Measurements from ENCODE around the gene KRTAP22-1. TPM values are rescaled to one million over a fixed set of nuclear protein-coding genes. Genes with fewer than 3 reads are reported as not detected.

Gene KRTAP22-1
- total and polyA plus RNA-seq, 2 of the 4 experiments (the other 2 are of a cell fraction), result not detected

- TF ChIP-seq FOS (IDR thresholded peaks at IDR 0.05; ENCODE audit: low read depth, low read length) (no peak), MXI1 (IDR thresholded peaks at IDR 0.05; ENCODE audit: borderline replicate concordance, low read depth, low read length) (no peak), RCOR1 (IDR thresholded peaks at IDR 0.05; ENCODE audit: insufficient replicate concordance, low read length) (no peak), CEBPB (IDR thresholded peaks at IDR 0.05; ENCODE audit: low read depth, low read length) (no peak)
- Histone ChIP-seq H3K9me1 (ENCODE audit: insufficient read depth, low read length) (no peaks in the 10 kb centered on the region), H4K5ac (ENCODE audit: low read depth, low read length) (no peak within 1 kb of the TSS), H3K4ac (ENCODE audit: low read depth, low read length) (no peak within 1 kb of the TSS), H4K8ac (ENCODE audit: low read depth in 2 of 2, low read length in 2 of 2) (no peak within 1 kb of the TSS), H3K4me3 (ENCODE audit: insufficient read depth, low read depth, low read length) (no peak within 1 kb of the TSS), H3K23ac (ENCODE audit: low read depth, low read length) (no peak within 1 kb of the TSS), H2BK20ac (ENCODE audit: low read depth, low read length) (no peak within 1 kb of the TSS), H3K9ac (ENCODE audit: low read depth, low read length) (no peak within 1 kb of the TSS), H3K79me1 (ENCODE audit: low read depth in 1 of 2, low read length in 2 of 2) (no peaks in the 10 kb centered on the region), H2BK15ac (ENCODE audit: low read depth, low read length) (no peak within 1 kb of the TSS), H4K20me1 (ENCODE audit: insufficient read depth, low read length) (no peaks in the 10 kb centered on the region), H3K4me2 (ENCODE audit: low read depth, low read length) (no peak within 1 kb of the TSS), H3K27ac (ENCODE audit: insufficient read depth, low read length) (no peak within 1 kb of the TSS), H2AK9ac (replicated peaks; ENCODE audit: low read depth, low read length, poor library complexity) (no peak within 1 kb of the TSS), H2AK5ac (ENCODE audit: low read depth, low read length) (no peak within 1 kb of the TSS), H2BK120ac (ENCODE audit: low read depth, low read length) (no peak within 1 kb of the TSS), H3K14ac (replicated peaks; ENCODE audit: low read depth, low read length) (no peak within 1 kb of the TSS), H3K56ac (ENCODE audit: extremely low read depth, insufficient read depth, low read length) (no peak within 1 kb of the TSS), H4K91ac (ENCODE audit: insufficient read depth, low read depth, low read length) (no peak within 1 kb of the TSS), H3K36me3 (ENCODE audit: control insufficient read depth, insufficient read depth, low read length) (no peaks in the 10 kb centered on the region), H2AFZ (replicated peaks; ENCODE audit: low read length, poor library complexity) (no peak within 1 kb of the TSS), H3K4me1 (ENCODE audit: control insufficient read depth, insufficient read depth, low read length) (no peaks in the 10 kb centered on the region), H2BK5ac (ENCODE audit: low read depth, low read length, poor library complexity, severe bottlenecking) (no peak within 1 kb of the TSS), H3K27me3 (ENCODE audit: control insufficient read depth, insufficient read depth, low read length) (no peaks in the 10 kb centered on the region), H3K9me3 (ENCODE audit: control insufficient read depth, insufficient read depth, low read length) (peaks cover 14% of the 10 kb centered on the region), H3K18ac (ENCODE audit: low read depth, low read length) (no peak within 1 kb of the TSS)
- in situ Hi-C loops (cut with MboI; ENCODE audit: low sequenced_read_pairs), result no loop called here
- intact Hi-C loops (cut with micrococcal nuclease), result no loop called here
- ATAC-seq (ENCODE audit: low read depth) (no peak), DNase-seq (no peak)
- dilution Hi-C loops (cut with HindIII; ENCODE audit: low sequenced_read_pairs, unreplicated experiment), result no loop called here
- BruUV-seq (replicated peaks), result no TSS peak
- WGBS, 2 experiments (ENCODE audit: extremely low coverage in 2 of 2, insufficient read length in 1 of 2), result 0% methylated on average over 1 of the region's 2 CpGs; no CpG with 5 or more reads in 1 of the 2 experiments
- ChIA-PET CTCF (interaction anchor here (0.6 kb wide), 1 partner anchor 23 kb away, joined by 3 read pairs; no protein-coding TSS in a partner anchor), POLR2A (ENCODE audit: unreplicated experiment) (no interaction called here)
Observed at GRCh38 chr21:30613836-30614235, 12.9 kb downstream of the KRTAP22-1 start, which contains the start of gene KRTAP6-1. Gene KRTAP6-1 (minus strand): TSS chr21:30613930. CDS start chr21:30613904, 26 bp downstream.

Measured in IMR-90 (cell line).